ENCODE data around the gene PLAGL1. TPM values are rescaled to one million over a fixed set of nuclear protein-coding genes. Genes with fewer than 3 reads are reported as not detected.

Gene PLAGL1
- total RNA-seq, 1 experiment from 2014 or later, result 0.77 TPM

DNA sequence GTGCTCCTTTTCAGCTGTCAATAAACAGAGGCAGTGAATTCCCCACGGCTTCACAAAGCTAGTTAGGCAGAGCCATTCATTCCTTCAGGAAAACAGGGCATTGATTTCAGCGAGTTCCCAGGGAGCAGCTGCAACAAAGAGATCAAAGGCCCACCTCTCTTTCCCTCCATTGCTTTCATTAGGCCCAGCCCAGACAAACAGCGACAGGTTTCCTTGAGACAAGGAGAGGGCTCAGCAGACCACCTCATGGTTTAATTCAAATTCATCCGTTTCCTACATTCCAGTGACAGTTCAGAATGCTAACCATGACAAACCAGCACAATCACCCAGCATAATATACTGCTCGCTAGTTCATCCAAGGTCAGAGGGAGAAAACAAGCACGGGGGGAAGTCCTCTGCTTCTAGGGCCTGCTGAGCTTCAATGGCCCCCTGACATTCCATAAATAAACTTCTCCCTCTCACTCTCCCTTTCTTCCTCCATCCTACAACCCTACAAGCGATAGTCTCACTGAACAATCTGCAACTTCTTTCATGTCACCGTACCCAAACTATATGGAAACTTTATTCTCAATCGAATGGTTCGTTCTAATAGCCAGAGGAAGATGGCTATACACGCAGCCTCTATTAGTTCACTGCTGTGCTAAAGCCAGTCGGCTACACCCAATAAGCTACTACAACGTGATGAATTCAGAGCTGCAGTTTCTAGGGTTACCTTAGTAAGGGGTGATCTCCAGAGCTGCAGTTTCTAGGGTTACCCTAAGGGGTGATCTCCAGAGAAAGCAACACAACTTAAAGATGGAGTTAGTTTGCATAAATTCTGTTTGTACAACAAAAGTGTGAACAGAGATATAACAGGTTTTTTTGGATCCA, 34.7 kb downstream of the PLAGL1 start:
- no peaks in the 10 kb centered on the region for H3K4me1 ChIP-seq (ENCODE audit: insufficient read depth, low read length, poor library complexity, severe bottlenecking)
- no peak overlapping the region for H3K4me3 ChIP-seq (ENCODE audit: low read depth, low read length, poor library complexity, severe bottlenecking)
- intact Hi-C loops (cut with micrococcal nuclease; ENCODE audit: unreplicated experiment), result no loop called here
- no peaks in the 10 kb centered on the region for H3K36me3 ChIP-seq (ENCODE audit: insufficient read depth, low read length, poor library complexity, severe bottlenecking)
- DNase-seq (ENCODE audit: low spot score), result no peak
- H3K27ac ChIP-seq (ENCODE audit: low read depth, low read length, poor library complexity, severe bottlenecking), result no peak overlapping the region
- ChIA-PET CTCF (no interaction called here), POLR2A (ENCODE audit: low non-redundant PET) (no interaction called here)
- BruUV-seq (replicated peaks), result no TSS peak
- H3K27me3 ChIP-seq (replicated peaks; ENCODE audit: insufficient read depth, low read depth, low read length, poor library complexity), result no peaks in the 10 kb centered on the region
- TF ChIP-seq, protein P1, sequence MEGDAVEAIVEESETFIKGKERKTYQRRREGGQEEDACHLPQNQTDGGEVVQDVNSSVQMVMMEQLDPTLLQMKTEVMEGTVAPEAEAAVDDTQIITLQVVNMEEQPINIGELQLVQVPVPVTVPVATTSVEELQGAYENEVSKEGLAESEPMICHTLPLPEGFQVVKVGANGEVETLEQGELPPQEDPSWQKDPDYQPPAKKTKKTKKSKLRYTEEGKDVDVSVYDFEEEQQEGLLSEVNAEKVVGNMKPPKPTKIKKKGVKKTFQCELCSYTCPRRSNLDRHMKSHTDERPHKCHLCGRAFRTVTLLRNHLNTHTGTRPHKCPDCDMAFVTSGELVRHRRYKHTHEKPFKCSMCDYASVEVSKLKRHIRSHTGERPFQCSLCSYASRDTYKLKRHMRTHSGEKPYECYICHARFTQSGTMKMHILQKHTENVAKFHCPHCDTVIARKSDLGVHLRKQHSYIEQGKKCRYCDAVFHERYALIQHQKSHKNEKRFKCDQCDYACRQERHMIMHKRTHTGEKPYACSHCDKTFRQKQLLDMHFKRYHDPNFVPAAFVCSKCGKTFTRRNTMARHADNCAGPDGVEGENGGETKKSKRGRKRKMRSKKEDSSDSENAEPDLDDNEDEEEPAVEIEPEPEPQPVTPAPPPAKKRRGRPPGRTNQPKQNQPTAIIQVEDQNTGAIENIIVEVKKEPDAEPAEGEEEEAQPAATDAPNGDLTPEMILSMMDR (conservative IDR thresholded peaks at IDR 0.05; ENCODE audit: low read depth, low read length), result no peak
- TF ChIP-seq EZH2 (IDR thresholded peaks at IDR 0.05; ENCODE audit: borderline replicate concordance, low read depth, low read length, poor library complexity, severe bottlenecking), result no peak
- H3K9me3 ChIP-seq (ENCODE audit: low read depth, low read length, poor library complexity, severe bottlenecking), result no peaks in the 10 kb centered on the region

DNA sequence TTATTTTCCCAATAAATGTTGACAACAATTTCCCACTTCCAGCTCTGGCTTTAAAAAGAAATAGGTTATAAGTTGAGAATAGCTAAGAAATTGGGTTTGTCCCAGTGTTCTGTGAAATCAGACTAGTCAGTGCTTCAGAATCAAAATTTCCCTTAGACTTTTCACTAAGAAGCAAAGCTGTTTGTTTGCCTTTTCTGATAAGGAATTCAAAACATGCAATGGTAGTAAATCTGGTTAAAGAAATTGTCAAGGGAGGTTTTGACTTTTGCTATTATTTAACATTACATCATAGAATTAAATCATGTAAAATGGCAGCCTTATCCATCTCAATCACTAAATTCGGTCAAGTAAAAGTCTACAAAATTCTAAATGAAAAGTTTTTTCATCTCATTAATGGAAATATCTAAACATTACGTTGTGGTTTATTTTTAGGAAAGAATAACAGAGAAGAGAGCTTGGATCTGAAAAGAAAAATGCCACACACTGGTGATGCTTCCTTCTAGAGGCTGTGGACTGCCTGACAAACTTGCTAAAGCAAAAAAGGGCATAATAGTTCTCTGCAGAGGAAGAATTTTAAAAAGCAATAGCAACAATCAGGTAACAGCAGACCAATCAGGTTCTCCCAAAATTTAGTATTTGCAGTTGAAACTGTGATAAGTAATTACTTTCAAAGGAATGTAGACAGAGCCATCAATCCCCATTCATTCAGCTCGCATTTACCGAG, 36.4 kb downstream of the PLAGL1 start:
- Histone ChIP-seq H3K27ac (ENCODE audit: low read depth, low read length, poor library complexity, severe bottlenecking) (no peak overlapping the region), H3K9me3 (ENCODE audit: low read depth, low read length, poor library complexity, severe bottlenecking) (no peaks in the 10 kb centered on the region), H3K4me1 (ENCODE audit: insufficient read depth, low read length, poor library complexity, severe bottlenecking) (no peaks in the 10 kb centered on the region), H3K27me3 (replicated peaks; ENCODE audit: insufficient read depth, low read depth, low read length, poor library complexity) (no peaks in the 10 kb centered on the region), H3K36me3 (ENCODE audit: insufficient read depth, low read length, poor library complexity, severe bottlenecking) (no peaks in the 10 kb centered on the region), H3K4me3 (ENCODE audit: low read depth, low read length, poor library complexity, severe bottlenecking) (no peak overlapping the region)
- BruUV-seq (replicated peaks), result no TSS peak
- POLR2A ChIA-PET (ENCODE audit: low non-redundant PET), result no interaction called here
- intact Hi-C loops (cut with micrococcal nuclease; ENCODE audit: unreplicated experiment), result no loop called here
- DNase-seq (ENCODE audit: low spot score), result no peak
- CTCF ChIA-PET, result no interaction called here
- no peak for TF ChIP-seq EZH2 (IDR thresholded peaks at IDR 0.05; ENCODE audit: borderline replicate concordance, low read depth, low read length, poor library complexity, severe bottlenecking)
- TF ChIP-seq, protein P1 (conservative IDR thresholded peaks at IDR 0.05; ENCODE audit: low read depth, low read length), result no peak

DNA sequence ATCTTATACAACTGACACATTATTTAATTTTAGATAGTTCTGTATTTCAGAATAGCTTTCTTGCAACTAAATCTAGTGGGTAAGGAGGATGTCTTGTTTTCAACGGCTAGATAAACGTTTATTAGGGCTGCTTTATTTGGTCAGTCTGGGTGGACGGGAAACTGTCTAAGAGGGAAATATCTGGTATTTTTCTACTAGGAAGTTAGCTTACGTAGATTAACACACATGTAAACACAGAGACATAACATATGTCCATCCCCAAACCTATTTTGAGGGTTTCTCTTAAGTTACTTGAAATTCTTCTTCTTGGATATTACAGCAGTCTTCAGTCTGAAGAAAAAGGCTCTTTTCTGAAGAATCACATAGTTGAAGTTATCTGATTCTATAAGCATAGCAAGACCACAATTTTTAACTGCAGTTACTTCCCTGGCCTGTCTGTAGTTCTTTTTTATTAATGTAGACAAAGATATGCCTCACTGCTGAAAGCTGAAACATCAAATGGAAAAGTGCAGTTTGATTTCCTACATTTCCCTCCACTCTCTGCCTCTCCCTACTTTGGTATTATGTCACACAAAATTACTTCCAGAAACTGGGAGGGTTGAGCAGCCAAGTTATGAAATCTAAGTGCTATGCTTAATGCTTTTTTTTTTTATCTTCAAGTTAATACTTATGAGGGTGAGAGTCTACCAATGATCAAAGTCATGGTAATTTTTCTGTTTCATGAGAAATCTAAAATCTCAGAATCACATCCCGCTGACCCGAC, 37.4 kb downstream of the PLAGL1 start:
- Histone ChIP-seq H3K4me3 (ENCODE audit: low read depth, low read length, poor library complexity, severe bottlenecking) (no peak overlapping the region), H3K27me3 (replicated peaks; ENCODE audit: insufficient read depth, low read depth, low read length, poor library complexity) (peaks cover 3% of the 10 kb centered on the region), H3K36me3 (ENCODE audit: insufficient read depth, low read length, poor library complexity, severe bottlenecking) (no peaks in the 10 kb centered on the region), H3K27ac (ENCODE audit: low read depth, low read length, poor library complexity, severe bottlenecking) (no peak overlapping the region), H3K4me1 (ENCODE audit: insufficient read depth, low read length, poor library complexity, severe bottlenecking) (no peaks in the 10 kb centered on the region), H3K9me3 (ENCODE audit: low read depth, low read length, poor library complexity, severe bottlenecking) (no peaks in the 10 kb centered on the region)
- intact Hi-C loops (cut with micrococcal nuclease; ENCODE audit: unreplicated experiment), result no loop called here
- no peak for TF ChIP-seq EZH2 (IDR thresholded peaks at IDR 0.05; ENCODE audit: borderline replicate concordance, low read depth, low read length, poor library complexity, severe bottlenecking)
- POLR2A ChIA-PET (ENCODE audit: low non-redundant PET), result no interaction called here
- no TSS peak for BruUV-seq (replicated peaks)
- CTCF ChIA-PET, result no interaction called here
- DNase-seq (ENCODE audit: low spot score), result no peak

All from A673 (cell line).